Stimulated activated CD8-positive, alpha-beta memory T cell treated with anti-CD3 and anti-CD28 coated beads, Interleukin-4, amount 100 ng/mL, for 24 hours (primary cell): ENCODE results near the gene PREX1.

ENCODE experiments used
- DNase-seq: peaks from one replicate; pipeline ENCODE4 v3.0.0-alpha.2; 2020; ENCODE audit warnings: low read depth

The PREX1 gene

DNA sequence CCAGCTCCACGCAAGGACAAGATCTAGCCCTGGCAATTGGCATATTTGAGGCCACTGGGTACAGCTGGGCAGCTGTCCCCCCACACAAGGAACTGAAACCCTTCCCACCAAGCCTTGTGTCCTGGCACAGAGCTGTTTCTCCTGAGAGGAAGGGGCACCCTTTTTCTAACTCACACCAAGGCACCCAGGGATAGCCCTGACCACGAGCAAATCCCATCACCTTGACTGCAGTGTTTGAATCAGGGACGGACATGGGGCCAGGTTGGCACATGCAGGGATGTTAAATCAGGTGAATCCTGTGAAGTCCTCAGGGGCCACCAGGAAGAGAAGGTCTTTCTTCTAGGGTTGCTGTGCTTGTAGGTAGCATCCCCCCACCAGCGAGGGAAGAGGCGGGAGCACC, 246.6 kb downstream of the PREX1 start:
- DNase-seq = no peak

DNA sequence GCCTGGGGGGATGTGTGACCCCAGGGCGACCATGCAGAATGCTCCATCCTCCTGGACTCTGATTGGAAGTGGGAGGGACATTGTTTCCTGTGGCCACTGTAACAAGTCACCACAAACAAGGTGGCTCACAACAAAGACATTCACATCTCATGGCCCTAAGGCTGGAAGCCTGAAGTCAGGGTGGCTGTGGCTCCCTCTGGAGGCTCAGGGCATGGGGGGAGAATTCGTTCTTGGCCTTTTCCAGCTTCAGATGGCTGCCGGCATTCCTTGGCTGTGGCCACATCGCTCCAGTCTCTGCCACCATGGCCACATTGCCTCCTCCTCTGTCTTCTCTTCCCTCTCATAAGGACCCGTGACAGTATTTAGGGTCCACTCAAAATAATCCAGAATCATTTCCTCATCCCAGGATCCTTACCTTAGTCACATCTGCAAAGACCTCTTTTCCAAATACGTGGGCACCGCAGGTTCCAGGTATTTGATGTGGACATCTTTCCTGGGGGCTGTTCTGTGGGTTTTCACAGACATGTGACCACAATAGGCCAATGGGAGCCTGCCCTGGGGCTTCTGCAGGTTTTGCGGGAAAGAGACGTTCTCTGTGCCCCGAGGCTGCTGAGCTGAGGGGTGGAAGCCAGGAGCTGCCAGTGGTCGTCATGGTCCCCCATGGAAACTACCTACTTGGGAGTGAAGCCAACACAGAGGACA, 249.3 kb downstream of the PREX1 start:
- no peak for DNase-seq

DNA sequence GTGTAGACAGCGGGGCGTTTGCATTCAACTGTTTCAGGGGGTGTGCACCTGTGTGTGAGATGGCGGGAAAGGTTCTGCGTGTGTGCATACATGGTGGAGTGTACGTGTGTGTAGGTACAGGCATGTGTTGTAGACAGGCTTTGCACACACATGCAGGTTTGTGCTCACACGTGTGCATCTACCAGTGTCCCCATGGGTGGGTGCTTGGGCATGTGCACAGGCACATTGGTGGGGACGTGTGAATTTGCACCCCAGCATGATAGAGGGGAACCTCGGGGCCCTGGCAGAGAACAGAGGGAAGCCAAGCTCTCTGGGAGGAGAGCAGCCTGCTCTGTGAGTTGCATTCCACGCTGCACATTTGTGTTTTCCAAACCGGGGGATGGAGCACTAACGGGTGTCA, 250.2 kb downstream of the PREX1 start:
- DNase-seq = no peak

DNA sequence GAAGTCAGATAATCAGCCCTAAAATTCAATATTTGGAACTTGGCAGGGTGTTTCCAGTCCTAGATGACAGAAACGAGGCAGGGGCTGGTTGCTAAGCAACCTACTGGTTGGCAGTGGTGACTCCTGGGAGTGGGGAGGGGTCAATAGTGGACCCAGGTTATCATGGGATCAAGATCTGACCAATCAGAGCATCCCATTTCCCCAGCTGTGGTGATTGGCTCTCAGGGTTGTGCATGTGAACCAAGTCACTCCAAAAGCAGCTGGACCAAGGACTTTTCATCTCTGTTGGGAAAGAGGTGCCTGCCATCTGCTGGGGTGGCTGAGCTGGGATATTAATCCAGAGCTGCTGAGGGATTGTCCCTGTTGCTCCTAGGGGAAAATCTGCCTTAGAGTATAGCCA, 253.4 kb downstream of the PREX1 start:
- no peak for DNase-seq
